MCF 10A (cell line): ENCODE data around the gene DYNC1H1. TPM values are rescaled to one million over a fixed set of nuclear protein-coding genes. Genes with fewer than 3 reads are reported as not detected.
A peak's percentile ranks its signal among the peaks of the same experiment; 100 is the strongest.

Experiments
- BruUV-seq: library from RNA; stranded (reverse); fragments of 400-500 nt; replicated peaks from 2 replicates; lab custom pipeline; 2021; lab: Mats Ljungman, UMichigan
- CTCF ChIA-PET: fragments of 300-600 bp; sonication (Branson Sonifier 250); formaldehyde crosslinking; extraction: SDS; loops from one replicate; lab custom pipeline; 2021; ENCODE audit warnings: antibody characterized with exemption, inconsistent platforms; lab: Yijun Ruan, JAX
- POLR2A ChIA-PET: fragments of 300-600, 350-650 bp; sonication (Branson Sonifier 250); formaldehyde crosslinking; extraction: SDS; loops from one replicate; lab custom pipeline; 2020; ENCODE audit warnings: antibody characterized with exemption, inconsistent platforms; lab: Yijun Ruan, JAX
- DNase-seq: peaks from one replicate; pipeline ENCODE4 v3.0.0-alpha.2; 2018; ENCODE audit not compliant: unreplicated experiment
- H3K27ac Mint-ChIP-seq: one replicate; pipeline ENCODE4 v1.8.0; 2022; ENCODE audit warnings: mild to moderate bottlenecking, low read depth, mixed read lengths; ENCODE audit not compliant: unreplicated experiment
- H3K27me3 Mint-ChIP-seq: one replicate; pipeline ENCODE4 v1.8.0; 2022; ENCODE audit warnings: mixed read lengths; ENCODE audit not compliant: insufficient read depth, unreplicated experiment
- H3K36me3 Mint-ChIP-seq: one replicate; pipeline ENCODE4 v1.8.0; 2022; ENCODE audit warnings: mild to moderate bottlenecking, moderate library complexity, mixed read lengths; ENCODE audit not compliant: insufficient read depth, unreplicated experiment
- H3K4me1 Mint-ChIP-seq: one replicate; pipeline ENCODE4 v1.8.0; 2022; ENCODE audit warnings: mixed read lengths; ENCODE audit not compliant: insufficient read depth, unreplicated experiment
- H3K4me3 Mint-ChIP-seq: one replicate; pipeline ENCODE4 v1.8.0; 2022; ENCODE audit warnings: mild to moderate bottlenecking, moderate library complexity, mixed read lengths; ENCODE audit not compliant: unreplicated experiment
- H3K9me3 Mint-ChIP-seq: one replicate; pipeline ENCODE4 v1.8.0; 2022; ENCODE audit warnings: mixed read lengths; ENCODE audit not compliant: unreplicated experiment
- CTCF ChIP-seq: fragments of 200-600 bp; IDR thresholded peaks from one replicate; pipeline ENCODE4 v1.8.0; 2022; ENCODE audit warnings: antibody characterized with exemption, mild to moderate bottlenecking; ENCODE audit not compliant: unreplicated experiment
- intact Hi-C: fragments of 100-400 bp; cut with micrococcal nuclease; formaldehyde crosslinking; loops from 2 replicates; pipeline ENCODE4 v1.14.1; 2022
- total RNA-seq: library from RNA; stranded (reverse); gene quantifications from 2 replicates; pipeline ENCODE4 v1.2.3, GENCODE V29; 2022

Gene DYNC1H1
- total RNA-seq, 1 experiment from 2014 or later = 704 TPM

GRCh38 chr14:101975231-101975630 is 10.9 kb downstream of the DYNC1H1 start:
- Mint-ChIP-seq H3K9me3 (no peaks in the 10 kb centered on the region), H3K4me3 (no peak overlapping the region), H3K27me3 (no peaks in the 10 kb centered on the region), H3K36me3 (peaks cover 65% of the 10 kb centered on the region), H3K4me1 (peaks cover 45% of the 10 kb centered on the region), H3K27ac (no peak overlapping the region)
- BruUV-seq = no TSS peak
- POLR2A ChIA-PET = interaction anchor here (1.5 to 4.0 kb wide), 2 partner anchors 11 to 27 kb away, joined by 5 to 34 read pairs; partner anchors contain the start of gene DYNC1H1
- CTCF ChIA-PET = interaction anchor here (0.8 to 4.6 kb wide), 3 partner anchors 14 to 205 kb away, joined by 3 to 31 read pairs (median 3); no protein-coding TSS in a partner anchor
- intact Hi-C loops = no loop called here
- no peak for DNase-seq
- TF ChIP-seq CTCF = no peak

DNA sequence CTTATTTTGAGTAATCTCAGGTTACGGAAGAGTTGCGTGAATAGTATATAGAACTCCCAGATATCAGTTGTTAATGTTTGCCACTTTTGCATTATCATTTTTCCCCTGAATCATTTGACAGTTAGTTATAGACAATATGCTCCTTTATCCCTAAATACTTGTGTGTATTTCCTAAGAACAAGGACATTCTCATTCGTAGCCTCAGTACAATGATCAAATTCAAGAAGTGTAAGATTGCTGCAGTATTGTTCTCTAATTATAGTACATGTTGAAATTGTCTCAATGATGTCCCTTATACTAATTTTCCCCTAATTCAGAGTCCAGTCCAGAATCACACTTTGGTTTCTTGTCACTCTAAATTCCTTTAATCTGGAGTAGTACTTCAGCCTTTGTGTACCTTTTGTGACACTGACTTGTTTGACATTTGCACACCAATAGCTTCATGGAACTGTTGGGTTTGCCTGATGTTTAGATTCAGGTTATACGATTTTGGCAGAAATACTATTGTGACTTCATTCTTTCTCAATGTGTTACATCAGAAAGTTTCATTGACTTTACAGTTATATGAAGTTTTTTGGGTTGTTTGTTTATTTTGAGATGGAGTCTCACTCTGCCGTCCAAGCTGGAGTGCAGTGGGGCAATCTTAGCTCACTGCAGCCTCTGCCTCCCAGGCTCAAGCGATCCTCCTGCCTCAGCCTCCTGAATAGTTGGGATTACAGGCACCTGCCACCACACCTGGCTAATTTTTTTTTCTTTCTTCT is 13.1 kb downstream of the DYNC1H1 start:
- Mint-ChIP-seq H3K27me3 (no peaks in the 10 kb centered on the region), H3K27ac (no peak overlapping the region), H3K4me3 (no peak overlapping the region), H3K4me1 (peaks cover 41% of the 10 kb centered on the region), H3K36me3 (peaks cover 77% of the 10 kb centered on the region), H3K9me3 (no peaks in the 10 kb centered on the region)
- intact Hi-C loops = no loop called here
- ChIA-PET CTCF (interaction anchor here (2.4 kb wide), 1 partner anchor 16 kb away, joined by 14 read pairs; no protein-coding TSS in a partner anchor), POLR2A (interaction anchor here (0.7 to 2.6 kb wide), 4 partner anchors 10 to 168 kb away, joined by 3 to 14 read pairs (median 3); partner anchors contain the start of gene DYNC1H1)
- no peak for TF ChIP-seq CTCF
- DNase-seq = peak; percentile 16
- BruUV-seq = no TSS peak

DNA sequence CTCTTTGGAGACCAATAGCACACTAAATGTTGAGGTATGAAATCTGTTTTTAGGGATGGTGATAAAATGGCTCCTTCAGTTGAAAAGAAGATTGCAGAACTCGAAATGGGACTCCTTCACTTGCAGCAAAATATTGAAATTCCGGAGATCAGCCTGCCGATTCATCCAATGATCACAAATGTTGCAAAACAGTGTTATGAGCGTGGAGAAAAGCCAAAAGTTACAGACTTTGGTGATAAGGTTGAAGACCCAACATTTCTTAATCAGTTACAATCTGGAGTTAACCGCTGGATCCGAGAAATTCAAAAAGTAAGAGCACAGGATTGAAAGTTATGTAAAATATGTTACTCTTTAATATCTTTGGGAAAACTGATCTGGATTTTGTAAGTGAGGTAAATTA is 15.3 kb downstream of the DYNC1H1 start:
- intact Hi-C loops = loop anchor here (1.0 kb wide), 1 partner anchor 7 kb away; no protein-coding TSS in a partner anchor
- peak overlapping the region; percentile 53 for H3K4me3 Mint-ChIP-seq
- no peak for TF ChIP-seq CTCF
- peaks cover 96% of the 10 kb centered on the region for H3K36me3 Mint-ChIP-seq
- DNase-seq = peak; percentile 23
- peaks cover 32% of the 10 kb centered on the region for H3K4me1 Mint-ChIP-seq
- peak overlapping the region; percentile 88 for H3K27ac Mint-ChIP-seq
- POLR2A ChIA-PET = interaction anchor here (0.9 to 2.6 kb wide), 5 partner anchors 15 to 219 kb away, joined by 4 to 14 read pairs (median 5); partner anchors contain the start of gene DYNC1H1
- H3K27me3 Mint-ChIP-seq = no peaks in the 10 kb centered on the region
- H3K9me3 Mint-ChIP-seq = no peaks in the 10 kb centered on the region
- CTCF ChIA-PET = no interaction called here
- BruUV-seq = TSS peak; percentile 29

GRCh38 chr14:101980251-101980650 is 15.9 kb downstream of the DYNC1H1 start:
- BruUV-seq = TSS peak; percentile 62
- peaks cover 28% of the 10 kb centered on the region for H3K4me1 Mint-ChIP-seq
- H3K27ac Mint-ChIP-seq = peak overlapping the region; percentile 88
- TF ChIP-seq CTCF = no peak
- ChIA-PET CTCF (interaction anchor here (1.7 kb wide), 1 partner anchor 19 kb away, joined by 10 read pairs; no protein-coding TSS in a partner anchor), POLR2A (interaction anchor here (0.6 to 2.1 kb wide), 6 partner anchors 8 to 339 kb away, joined by 3 to 20 read pairs (median 6); partner anchors contain the start of genes DYNC1H1 and ZNF839)
- intact Hi-C loops = loop anchor here (1.0 kb wide), 1 partner anchor 8 kb away; no protein-coding TSS in a partner anchor
- no peaks in the 10 kb centered on the region for H3K27me3 Mint-ChIP-seq
- peaks cover 96% of the 10 kb centered on the region for H3K36me3 Mint-ChIP-seq
- no peaks in the 10 kb centered on the region for H3K9me3 Mint-ChIP-seq
- H3K4me3 Mint-ChIP-seq = peak overlapping the region; percentile 60
- no peak for DNase-seq
